OCI-LY1 (cell line): ENCODE measurements around the gene TRMT61A.

Experiments used
- H2AFZ ChIP-seq: fragments of 200-600 bp; sonication (generic), shearing (Covaris generic); 2 replicates; pipeline ENCODE4 v1.6.0; 2014; ENCODE audit warnings: antibody characterized with exemption, mild to moderate bottlenecking, low read length
- H3F3A ChIP-seq: fragments of 200-600 bp; sonication (generic), shearing (Covaris generic); 2 replicates; pipeline ENCODE4 v1.6.0; 2014; ENCODE audit warnings: mild to moderate bottlenecking, antibody characterized with exemption, low read length, moderate library complexity; ENCODE audit not compliant: insufficient read depth
- H3K27ac ChIP-seq: fragments of 200-600 bp; sonication (generic); 2 replicates; pipeline ENCODE4 v1.5.1; 2014; ENCODE audit warnings: low read length, mixed run types, mild to moderate bottlenecking, low read depth; ENCODE audit not compliant: poor library complexity, severe bottlenecking
- H3K27me3 ChIP-seq: fragments of 200-600 bp; sonication (generic); 2 replicates; pipeline ENCODE4 v1.6.0; 2014; ENCODE audit warnings: antibody characterized with exemption, mild to moderate bottlenecking, low read length, moderate library complexity; ENCODE audit not compliant: insufficient read depth
- H3K36me3 ChIP-seq: fragments of 200-600 bp; sonication (generic); 2 replicates; pipeline ENCODE4 v1.6.1; 2014; ENCODE audit warnings: mild to moderate bottlenecking, antibody characterized with exemption, low read length, moderate library complexity, mixed read lengths; ENCODE audit not compliant: insufficient read depth
- H3K4me1 ChIP-seq: fragments of 200-600 bp; sonication (generic); 2 replicates; pipeline ENCODE4 v1.5.1; 2014; ENCODE audit warnings: mild to moderate bottlenecking, low read length, moderate library complexity; ENCODE audit not compliant: insufficient read depth, severe bottlenecking
- H3K4me2 ChIP-seq: fragments of 200-600 bp; sonication (generic), shearing (Covaris generic); 2 replicates; pipeline ENCODE4 v1.6.1; 2014; ENCODE audit warnings: low read length
- H3K4me3 ChIP-seq: fragments of 200-600 bp; sonication (generic); 2 replicates; pipeline ENCODE4 v1.5.1; 2014; ENCODE audit warnings: low read length, low read depth, mild to moderate bottlenecking, mixed read lengths; ENCODE audit not compliant: poor library complexity, severe bottlenecking
- H3K79me2 ChIP-seq: fragments of 200-600 bp; shearing (Covaris generic); 2 replicates; pipeline ENCODE4 v1.6.1; 2016; ENCODE audit warnings: mixed run types, low read length, mixed read lengths; ENCODE audit not compliant: insufficient read depth
- H3K9ac ChIP-seq: fragments of 200-600 bp; sonication (generic), shearing (Covaris generic); 2 replicates; pipeline ENCODE4 v1.6.1; 2014; ENCODE audit warnings: mild to moderate bottlenecking, low read length, mixed read lengths
- H3K9me2 ChIP-seq: fragments of 200-600 bp; sonication (generic), shearing (Covaris generic); 2 replicates; pipeline ENCODE4 v1.6.1; 2014; ENCODE audit warnings: low read depth, mild to moderate bottlenecking, low read length, mixed read lengths
- H3K9me3 ChIP-seq: fragments of 200-600 bp; shearing (Covaris generic); 2 replicates; pipeline ENCODE4 v1.6.1; 2014; ENCODE audit warnings: low read length, mixed read lengths
- H4K20me1 ChIP-seq: fragments of 200-600 bp; sonication (generic), shearing (Covaris generic); 2 replicates; pipeline ENCODE4 v1.6.0; 2016; ENCODE audit warnings: mild to moderate bottlenecking, low read length; ENCODE audit not compliant: insufficient read depth
- CTCF ChIP-seq: fragments of 200-600 bp; sonication (generic), shearing (Covaris generic); IDR thresholded peaks from 2 replicates; pipeline ENCODE4 v1.5.1; 2017; ENCODE audit warnings: mild to moderate bottlenecking, antibody characterized with exemption, low read length, moderate library complexity, mixed read lengths
- EZH2 ChIP-seq: fragments of 200-600 bp; sonication (generic), shearing (Covaris generic); IDR thresholded peaks from 2 replicates; pipeline ENCODE4 v1.8.0; 2017; ENCODE audit warnings: borderline replicate concordance, mixed run types, mild to moderate bottlenecking, antibody characterized with exemption, low read length, moderate library complexity, mixed read lengths

The TRMT61A gene

GRCh38 chr14:103568952-103569351, 40.0 kb downstream of the TRMT61A start:
- no peak overlapping the region for H3K4me3 ChIP-seq
- H3K27me3 ChIP-seq, result no peaks in the 10 kb centered on the region
- H3K4me1 ChIP-seq, result peaks cover 32% of the 10 kb centered on the region
- H3K9ac ChIP-seq, result no peak overlapping the region
- H4K20me1 ChIP-seq, result no peaks in the 10 kb centered on the region
- no peak overlapping the region for H2AFZ ChIP-seq
- H3K36me3 ChIP-seq, result peaks cover 7% of the 10 kb centered on the region; the same call in 1 of the 2 replicates
- no peaks in the 10 kb centered on the region for H3K9me3 ChIP-seq
- TF ChIP-seq CTCF, result no peak
- no peak overlapping the region for H3K4me2 ChIP-seq
- H3K79me2 ChIP-seq, result peaks cover 33% of the 10 kb centered on the region
- no peak overlapping the region for H3K27ac ChIP-seq
- no peaks in the 10 kb centered on the region for H3K9me2 ChIP-seq
- H3F3A ChIP-seq, result no peaks in the 10 kb centered on the region

GRCh38 chr14:103569408-103569807, 40.4 kb downstream of the TRMT61A start:
- Histone ChIP-seq H3K9me2 (no peaks in the 10 kb centered on the region), H3K9me3 (no peaks in the 10 kb centered on the region), H3K4me2 (no peak overlapping the region), H3K79me2 (peaks cover 28% of the 10 kb centered on the region), H4K20me1 (no peaks in the 10 kb centered on the region), H3F3A (no peaks in the 10 kb centered on the region), H2AFZ (no peak overlapping the region), H3K27ac (peak overlapping the region; percentile 16), H3K9ac (no peak overlapping the region), H3K4me1 (peaks cover 28% of the 10 kb centered on the region), H3K36me3 (peaks cover 11% of the 10 kb centered on the region), H3K27me3 (no peaks in the 10 kb centered on the region), H3K4me3 (no peak overlapping the region)
- TF ChIP-seq CTCF (no peak), EZH2 (no peak)

GRCh38 chr14:103574104-103574503, 45.1 kb downstream of the TRMT61A start:
- H3K36me3 ChIP-seq, result peaks cover 45% of the 10 kb centered on the region
- H3F3A ChIP-seq, result no peaks in the 10 kb centered on the region
- H3K79me2 ChIP-seq, result peaks cover 4% of the 10 kb centered on the region; the same call in 1 of the 2 replicates
- H2AFZ ChIP-seq, result no peak overlapping the region
- H3K4me3 ChIP-seq, result no peak overlapping the region
- H3K9ac ChIP-seq, result no peak overlapping the region
- H4K20me1 ChIP-seq, result no peaks in the 10 kb centered on the region
- H3K27ac ChIP-seq, result no peak overlapping the region
- H3K27me3 ChIP-seq, result no peaks in the 10 kb centered on the region
- no peaks in the 10 kb centered on the region for H3K9me2 ChIP-seq
- H3K4me2 ChIP-seq, result no peak overlapping the region
- TF ChIP-seq CTCF (no peak), EZH2 (no peak)
- H3K9me3 ChIP-seq, result no peaks in the 10 kb centered on the region
- peaks cover 10% of the 10 kb centered on the region for H3K4me1 ChIP-seq
